Measurements from ENCODE around the gene SKOR1. TPM values are rescaled to one million over a fixed set of nuclear protein-coding genes. Genes with fewer than 3 reads are reported as not detected.

SKOR1 gene
- polyA plus RNA-seq (2014; cell fraction: cytosol; rRNA removed): 0.16 and 0.45 TPM in 2 replicates
- 0.12 and 0.49 TPM in 2 replicates for polyA plus RNA-seq (2014; cell fraction: nucleus; rRNA removed)

GRCh38 chr15:67824976-67825880, at the start of gene SKOR1:
TSS of gene SKOR1 (plus strand) at chr15:67825509. CDS start at chr15:67825603, 94 bp downstream.
- DNase-seq (ENCODE audit: low spot score): no peak

GRCh38 chr15:67775998-67776397, 49.3 kb upstream of the SKOR1 start:
- no peak for DNase-seq (ENCODE audit: low spot score)

- no peak for DNase-seq (ENCODE audit: low spot score)
Measured at GRCh38 chr15:67776600-67776999, 48.7 kb upstream of the SKOR1 start.

- DNase-seq (ENCODE audit: low spot score): no peak
Measured at GRCh38 chr15:67777071-67777470, 48.2 kb upstream of the SKOR1 start.

- DNase-seq (ENCODE audit: low spot score): no peak
Measured at GRCh38 chr15:67777773-67778172, 47.5 kb upstream of the SKOR1 start.

- no peak for DNase-seq (ENCODE audit: low spot score)
Measured at GRCh38 chr15:67778968-67779548, 46.3 kb upstream of the SKOR1 start.

- no peak for DNase-seq (ENCODE audit: low spot score)
Measured at GRCh38 chr15:67779549-67780111, 45.7 kb upstream of the SKOR1 start.

GRCh38 chr15:67781061-67781460, 44.2 kb upstream of the SKOR1 start:
- no peak for DNase-seq (ENCODE audit: low spot score)

GRCh38 chr15:67781907-67782690, 43.2 kb upstream of the SKOR1 start:
- no peak for DNase-seq (ENCODE audit: low spot score)

- DNase-seq (ENCODE audit: low spot score): no peak
Measured at GRCh38 chr15:67782691-67782991, 42.7 kb upstream of the SKOR1 start.

GRCh38 chr15:67783303-67783702, 42.0 kb upstream of the SKOR1 start:
- no peak for DNase-seq (ENCODE audit: low spot score)

GRCh38 chr15:67784090-67784781, 41.1 kb upstream of the SKOR1 start:
- DNase-seq (ENCODE audit: low spot score): no peak

GRCh38 chr15:67784856-67785430, 40.4 kb upstream of the SKOR1 start:
- DNase-seq (ENCODE audit: low spot score): no peak

- no peak for DNase-seq (ENCODE audit: low spot score)
Measured at GRCh38 chr15:67785431-67785830, 39.9 kb upstream of the SKOR1 start.

GRCh38 chr15:67786646-67787045, 38.7 kb upstream of the SKOR1 start:
- no peak for DNase-seq (ENCODE audit: low spot score)

GRCh38 chr15:67788986-67789385, 36.3 kb upstream of the SKOR1 start:
- no peak for DNase-seq (ENCODE audit: low spot score)

- DNase-seq (ENCODE audit: low spot score): no peak
Measured at GRCh38 chr15:67790610-67791319, 34.5 kb upstream of the SKOR1 start.

GRCh38 chr15:67792250-67792942, 32.9 kb upstream of the SKOR1 start:
- peak; percentile 70 for DNase-seq (ENCODE audit: low spot score)

- DNase-seq (ENCODE audit: low spot score): no peak
Measured at GRCh38 chr15:67794832-67795574, 30.3 kb upstream of the SKOR1 start.
